ENCODE measurements around the gene CYP27A1. TPM values are rescaled to one million over a fixed set of nuclear protein-coding genes. Genes with fewer than 3 reads are reported as not detected.
"Not testable (repeated sequence)": the region's sequence is repeated elsewhere in the genome, so short reads cannot be mapped to it uniquely, and the experiment has no call there.

Gene CYP27A1
- total RNA-seq, 1 donor from 2014 or later = 30.0 TPM

DNA sequence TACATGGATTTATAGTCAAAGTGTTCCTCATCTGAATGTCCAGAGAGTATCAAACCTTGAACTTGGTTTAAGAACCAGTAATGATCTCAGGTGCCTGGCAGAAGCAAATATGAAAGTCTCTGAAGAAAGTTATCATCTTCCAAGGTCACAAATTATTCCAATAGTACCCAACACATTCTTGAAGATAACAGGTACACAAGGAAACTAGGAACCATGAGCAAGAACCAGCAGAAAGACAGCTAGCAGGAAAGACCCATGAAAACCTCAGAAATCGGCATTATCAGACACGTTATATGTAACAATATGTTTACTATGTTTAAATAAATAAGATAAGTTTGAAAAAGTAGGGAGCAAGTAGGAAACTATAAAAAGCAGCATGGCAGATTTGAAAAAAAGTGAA lies 55.5 kb downstream of the CYP27A1 start:
- intact Hi-C loops (cut with DNase I) = no loop called here
- H3K27me3 ChIP-seq = no peaks in the 10 kb centered on the region
- TF ChIP-seq POLR2A (IDR thresholded peaks at IDR 0.05) (no peak), POLR2AphosphoS5 (IDR thresholded peaks at IDR 0.05; ENCODE audit: insufficient read depth in 1 of 2, low read depth in 1 of 2) (no peak)
- TF ChIP-seq, protein P1, sequence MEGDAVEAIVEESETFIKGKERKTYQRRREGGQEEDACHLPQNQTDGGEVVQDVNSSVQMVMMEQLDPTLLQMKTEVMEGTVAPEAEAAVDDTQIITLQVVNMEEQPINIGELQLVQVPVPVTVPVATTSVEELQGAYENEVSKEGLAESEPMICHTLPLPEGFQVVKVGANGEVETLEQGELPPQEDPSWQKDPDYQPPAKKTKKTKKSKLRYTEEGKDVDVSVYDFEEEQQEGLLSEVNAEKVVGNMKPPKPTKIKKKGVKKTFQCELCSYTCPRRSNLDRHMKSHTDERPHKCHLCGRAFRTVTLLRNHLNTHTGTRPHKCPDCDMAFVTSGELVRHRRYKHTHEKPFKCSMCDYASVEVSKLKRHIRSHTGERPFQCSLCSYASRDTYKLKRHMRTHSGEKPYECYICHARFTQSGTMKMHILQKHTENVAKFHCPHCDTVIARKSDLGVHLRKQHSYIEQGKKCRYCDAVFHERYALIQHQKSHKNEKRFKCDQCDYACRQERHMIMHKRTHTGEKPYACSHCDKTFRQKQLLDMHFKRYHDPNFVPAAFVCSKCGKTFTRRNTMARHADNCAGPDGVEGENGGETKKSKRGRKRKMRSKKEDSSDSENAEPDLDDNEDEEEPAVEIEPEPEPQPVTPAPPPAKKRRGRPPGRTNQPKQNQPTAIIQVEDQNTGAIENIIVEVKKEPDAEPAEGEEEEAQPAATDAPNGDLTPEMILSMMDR (IDR thresholded peaks at IDR 0.05) = no peak
- no peak overlapping the region for H3K4me3 ChIP-seq
- peaks cover 11% of the 10 kb centered on the region for H3K4me1 ChIP-seq
- no peak for DNase-seq (ENCODE audit: extremely low spot score in 2 of 2)
- H3K27ac ChIP-seq = no peak overlapping the region
- H3K36me3 ChIP-seq = no peaks in the 10 kb centered on the region
- H3K9me3 ChIP-seq = no peaks in the 10 kb centered on the region

DNA sequence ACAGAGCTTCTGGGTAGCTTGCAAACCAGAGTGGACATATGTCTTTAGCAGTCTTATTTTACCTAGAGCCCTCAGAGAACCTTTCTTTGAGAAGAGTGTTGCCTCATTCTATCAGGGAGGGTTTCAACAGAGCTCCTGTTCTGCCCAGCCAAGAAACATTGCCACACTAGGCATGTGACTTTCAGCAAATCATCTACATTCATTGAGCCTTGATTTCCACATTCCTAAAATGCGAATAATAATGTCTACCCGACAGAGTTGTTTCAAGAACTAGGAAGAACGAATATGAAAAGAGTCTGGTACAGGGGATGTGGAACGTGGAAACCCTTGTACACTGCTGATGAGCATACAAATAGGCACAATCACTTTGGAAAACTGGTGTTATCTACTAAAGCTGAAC lies 57.5 kb downstream of the CYP27A1 start:
- intact Hi-C loops (cut with DNase I) = no loop called here
- DNase-seq (ENCODE audit: extremely low spot score in 2 of 2) = no peak
- TF ChIP-seq, protein P1 (IDR thresholded peaks at IDR 0.05) = no peak
- TF ChIP-seq POLR2AphosphoS5 (IDR thresholded peaks at IDR 0.05; ENCODE audit: insufficient read depth in 1 of 2, low read depth in 1 of 2) (no peak), POLR2A (IDR thresholded peaks at IDR 0.05) (no peak)
- H3K36me3 ChIP-seq = no peaks in the 10 kb centered on the region
- H3K4me3 ChIP-seq = no peak overlapping the region
- no peak overlapping the region for H3K27ac ChIP-seq
- H3K9me3 ChIP-seq = no peaks in the 10 kb centered on the region
- no peaks in the 10 kb centered on the region for H3K27me3 ChIP-seq
- H3K4me1 ChIP-seq = no peaks in the 10 kb centered on the region

DNA sequence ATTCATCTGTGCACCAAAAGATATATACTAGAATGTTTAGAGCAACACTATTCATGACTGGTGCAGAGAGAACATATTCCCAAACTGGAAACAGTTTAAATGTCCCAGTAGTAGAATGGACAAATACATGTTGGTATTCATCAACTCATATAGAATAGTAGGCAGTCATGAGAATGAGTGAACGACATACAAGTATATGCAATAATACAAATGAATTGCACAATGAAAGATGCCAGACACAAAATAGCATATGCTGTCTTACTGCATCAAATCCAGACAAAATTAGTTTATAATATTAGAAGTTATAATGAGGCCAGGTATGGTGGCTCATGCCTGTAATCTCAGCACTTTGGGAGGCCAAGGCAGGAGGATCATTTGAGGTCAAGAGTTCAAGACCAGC lies 57.9 kb downstream of the CYP27A1 start:
- H3K27me3 ChIP-seq = no peaks in the 10 kb centered on the region
- DNase-seq (ENCODE audit: extremely low spot score in 2 of 2) = no peak
- no peak overlapping the region for H3K27ac ChIP-seq

DNA sequence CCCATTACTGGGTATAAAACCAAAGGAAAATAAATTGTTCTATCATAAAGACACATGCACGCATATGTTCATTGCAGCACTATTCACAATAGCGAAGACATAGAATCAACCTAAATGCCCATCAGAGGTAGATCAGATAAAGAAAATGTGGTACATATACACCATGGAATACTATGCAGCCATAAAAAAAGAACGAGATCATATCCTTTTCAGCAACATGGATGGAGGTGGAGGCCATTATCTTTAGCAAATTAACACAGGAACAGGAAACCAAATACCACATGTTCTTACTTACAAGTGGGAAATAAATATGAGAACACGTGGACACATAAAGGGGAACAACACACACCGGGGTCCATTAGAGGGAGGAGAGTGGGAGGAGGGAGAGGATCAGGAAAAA lies 62.4 kb downstream of the CYP27A1 start:
- DNase-seq (ENCODE audit: extremely low spot score in 2 of 2); intact Hi-C loops (cut with DNase I); H3K4me1 ChIP-seq: not testable (repeated sequence)

More for the DNA sequence above, 57.9 kb downstream of the CYP27A1 start:
- H3K4me1 ChIP-seq = no peaks in the 10 kb centered on the region
- H3K4me3 ChIP-seq = no peak overlapping the region
- no peaks in the 10 kb centered on the region for H3K36me3 ChIP-seq
- TF ChIP-seq POLR2AphosphoS5 (IDR thresholded peaks at IDR 0.05; ENCODE audit: insufficient read depth in 1 of 2, low read depth in 1 of 2) (no peak), POLR2A (IDR thresholded peaks at IDR 0.05) (no peak)
- TF ChIP-seq, protein P1 (IDR thresholded peaks at IDR 0.05) = no peak
- H3K9me3 ChIP-seq = no peaks in the 10 kb centered on the region
- intact Hi-C loops (cut with DNase I) = no loop called here

DNA sequence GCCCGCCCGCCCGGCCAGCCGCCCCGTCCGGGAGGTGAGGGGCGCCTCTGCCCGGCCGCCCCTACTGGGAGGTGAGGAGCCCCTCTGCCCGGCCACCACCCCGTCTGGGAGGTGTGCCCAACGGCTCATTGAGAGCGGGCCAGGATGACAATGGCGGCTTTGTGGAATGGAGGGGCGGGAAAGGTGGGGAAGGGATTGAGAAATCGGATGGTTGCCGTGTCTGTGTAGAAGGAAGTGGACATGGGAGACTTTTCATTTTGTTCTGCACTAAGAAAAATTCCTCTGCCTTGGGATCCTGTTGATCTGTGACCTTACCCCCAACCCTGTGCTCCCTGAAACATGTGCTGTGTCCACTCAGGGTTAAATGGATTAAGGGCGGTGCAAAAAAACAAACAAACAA lies 65.0 kb downstream of the CYP27A1 start:
- H3K36me3 ChIP-seq; H3K27me3 ChIP-seq; H3K27ac ChIP-seq; H3K4me1 ChIP-seq; H3K4me3 ChIP-seq; H3K9me3 ChIP-seq; DNase-seq (ENCODE audit: extremely low spot score in 2 of 2): not testable (repeated sequence)
- intact Hi-C loops (cut with DNase I) = loop anchor here (5.0 kb wide), 1 partner anchor 135 kb away; the partner anchor contains the start of gene TTLL4

More for the DNA sequence above, 62.4 kb downstream of the CYP27A1 start:
- not testable (repeated sequence) for H3K36me3 ChIP-seq, H3K27ac ChIP-seq, H3K27me3 ChIP-seq, H3K4me3 ChIP-seq, H3K9me3 ChIP-seq

DNA sequence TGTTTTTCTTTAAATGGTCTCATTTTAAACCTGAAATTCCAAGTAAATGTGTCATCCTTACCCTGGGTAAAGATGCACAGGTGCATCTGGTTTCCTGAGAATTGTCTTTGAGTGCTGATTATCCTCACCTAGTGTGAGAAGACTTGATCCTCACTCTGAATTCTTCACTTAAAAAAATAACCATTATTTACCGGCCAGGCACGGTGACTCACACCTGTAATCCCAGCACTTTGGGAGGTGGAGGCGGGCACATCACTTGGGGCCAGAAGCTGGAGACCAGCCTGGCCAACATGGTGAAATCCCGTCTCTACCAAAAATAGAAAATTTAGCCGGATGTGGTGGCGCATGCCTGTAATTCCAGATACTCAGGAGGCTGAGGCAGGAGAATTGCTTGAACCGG lies 67.8 kb downstream of the CYP27A1 start:
- Histone ChIP-seq H3K36me3 (no peaks in the 10 kb centered on the region), H3K4me1 (peaks cover 5% of the 10 kb centered on the region), H3K27ac (no peak overlapping the region), H3K27me3 (no peaks in the 10 kb centered on the region), H3K4me3 (no peak overlapping the region), H3K9me3 (no peaks in the 10 kb centered on the region)
- TF ChIP-seq POLR2A (IDR thresholded peaks at IDR 0.05) (no peak), POLR2AphosphoS5 (IDR thresholded peaks at IDR 0.05; ENCODE audit: insufficient read depth in 1 of 2, low read depth in 1 of 2) (no peak)
- TF ChIP-seq, protein P1 (IDR thresholded peaks at IDR 0.05) = no peak
- no peak for DNase-seq (ENCODE audit: extremely low spot score in 2 of 2)
- intact Hi-C loops (cut with DNase I) = loop anchor here (5.0 kb wide), 1 partner anchor 137 kb away; the partner anchor contains the start of gene TTLL4

Measured in vagina (tissue), 2 donors.